Renal cortical epithelial cell (primary cell): Measurements from ENCODE around the gene ANO9. TPM values are rescaled to one million over a fixed set of nuclear protein-coding genes. Genes with fewer than 3 reads are reported as not detected.
"Not testable (repeated sequence)": the region's sequence is repeated elsewhere in the genome, so short reads cannot be mapped to it uniquely, and the experiment has no call there.

Experiments
- DNase-seq: peaks from one replicate; pipeline ENCODE4 v3.0.0-alpha.2; 2011; ENCODE audit warnings: low read depth
- total RNA-seq: library from RNA; depleted of rRNA; stranded (reverse); fragments of >200 nt; gene quantifications from 2 replicates; pipeline ENCODE4 v1.2.3, GENCODE V29; 2014

Gene ANO9
- total RNA-seq, 1 donor from 2014 or later, result 10.8 TPM

- DNase-seq, result no peak
Measured at GRCh38 chr11:416051-416756, 25.6 kb downstream of the ANO9 start.

GRCh38 chr11:415640-416041, 26.2 kb downstream of the ANO9 start:
- no peak for DNase-seq

GRCh38 chr11:414318-414857, 27.4 kb downstream of the ANO9 start:
- DNase-seq, result no peak

GRCh38 chr11:413120-414081, 28.4 kb downstream of the ANO9 start:
- no peak for DNase-seq

GRCh38 chr11:412641-413119, 29.1 kb downstream of the ANO9 start:
- no peak for DNase-seq

- DNase-seq, result not testable (repeated sequence)
Measured at GRCh38 chr11:411520-411919, 30.3 kb downstream of the ANO9 start.

GRCh38 chr11:410711-411110, 31.1 kb downstream of the ANO9 start:
- DNase-seq, result not testable (repeated sequence)

GRCh38 chr11:409600-410483, 32.0 kb downstream of the ANO9 start:
- no peak for DNase-seq

- DNase-seq, result no peak
Measured at GRCh38 chr11:409008-409599, 32.7 kb downstream of the ANO9 start.

- DNase-seq, result no peak
Measured at GRCh38 chr11:408154-409007, 33.4 kb downstream of the ANO9 start.

GRCh38 chr11:407651-408123, 34.1 kb downstream of the ANO9 start:
- DNase-seq, result no peak

GRCh38 chr11:406796-407650, 34.8 kb downstream of the ANO9 start:
- peak; percentile 42 for DNase-seq

GRCh38 chr11:405954-406795, 35.6 kb downstream of the ANO9 start:
- DNase-seq, result no peak

- no peak for DNase-seq
Measured at GRCh38 chr11:405323-405953, 36.4 kb downstream of the ANO9 start.

- DNase-seq, result no peak
Measured at GRCh38 chr11:404551-405264, 37.1 kb downstream of the ANO9 start.

- no peak for DNase-seq
Measured at GRCh38 chr11:403761-404431, 37.9 kb downstream of the ANO9 start.
